DMS 273 (cell line): ENCODE measurements around the gene ZBTB48.
"Not testable (repeated sequence)": the region's sequence is repeated elsewhere in the genome, so short reads cannot be mapped to it uniquely, and the experiment has no call there.

Source experiments
- DNase-seq: peaks from one replicate; lab custom pipeline; 2025; ENCODE audit not compliant: unreplicated experiment; lab: John Stamatoyannopoulos, UW

Gene ZBTB48

GRCh38 chr1:6631058-6631457, 51.3 kb downstream of the ZBTB48 start:
- DNase-seq = no peak

- no peak for DNase-seq
Measured at GRCh38 chr1:6632588-6633514, 53.1 kb downstream of the ZBTB48 start.

GRCh38 chr1:6634371-6635052, 54.7 kb downstream of the ZBTB48 start:
- peak; percentile 76 for DNase-seq

GRCh38 chr1:6635161-6635909, 55.5 kb downstream of the ZBTB48 start:
- DNase-seq = no peak

- no peak for DNase-seq
Measured at GRCh38 chr1:6635910-6636760, 56.3 kb downstream of the ZBTB48 start.

GRCh38 chr1:6636778-6637177, 57.0 kb downstream of the ZBTB48 start:
- not testable (repeated sequence) for DNase-seq

- no peak for DNase-seq
Measured at GRCh38 chr1:6637770-6638169, 58.0 kb downstream of the ZBTB48 start.

GRCh38 chr1:6638226-6638625, 58.4 kb downstream of the ZBTB48 start:
- peak; percentile 36 for DNase-seq
